GM19468 (cell line): ENCODE data around the gene SAFB.
A peak's percentile ranks its signal among the peaks of the same experiment; 100 is the strongest.
"Not testable (repeated sequence)": the region's sequence is repeated elsewhere in the genome, so short reads cannot be mapped to it uniquely, and the experiment has no call there.

ENCODE experiments used
- ATAC-seq: cut with Tn5 transposase; IDR thresholded peaks from one replicate; pipeline ENCODE4 v1.9.1; 2021; ENCODE audit warnings: mild to moderate bottlenecking, moderate library complexity, moderate number of reproducible peaks; ENCODE audit not compliant: unreplicated experiment; ENCODE audit errors: extremely low read depth

SAFB gene

DNA sequence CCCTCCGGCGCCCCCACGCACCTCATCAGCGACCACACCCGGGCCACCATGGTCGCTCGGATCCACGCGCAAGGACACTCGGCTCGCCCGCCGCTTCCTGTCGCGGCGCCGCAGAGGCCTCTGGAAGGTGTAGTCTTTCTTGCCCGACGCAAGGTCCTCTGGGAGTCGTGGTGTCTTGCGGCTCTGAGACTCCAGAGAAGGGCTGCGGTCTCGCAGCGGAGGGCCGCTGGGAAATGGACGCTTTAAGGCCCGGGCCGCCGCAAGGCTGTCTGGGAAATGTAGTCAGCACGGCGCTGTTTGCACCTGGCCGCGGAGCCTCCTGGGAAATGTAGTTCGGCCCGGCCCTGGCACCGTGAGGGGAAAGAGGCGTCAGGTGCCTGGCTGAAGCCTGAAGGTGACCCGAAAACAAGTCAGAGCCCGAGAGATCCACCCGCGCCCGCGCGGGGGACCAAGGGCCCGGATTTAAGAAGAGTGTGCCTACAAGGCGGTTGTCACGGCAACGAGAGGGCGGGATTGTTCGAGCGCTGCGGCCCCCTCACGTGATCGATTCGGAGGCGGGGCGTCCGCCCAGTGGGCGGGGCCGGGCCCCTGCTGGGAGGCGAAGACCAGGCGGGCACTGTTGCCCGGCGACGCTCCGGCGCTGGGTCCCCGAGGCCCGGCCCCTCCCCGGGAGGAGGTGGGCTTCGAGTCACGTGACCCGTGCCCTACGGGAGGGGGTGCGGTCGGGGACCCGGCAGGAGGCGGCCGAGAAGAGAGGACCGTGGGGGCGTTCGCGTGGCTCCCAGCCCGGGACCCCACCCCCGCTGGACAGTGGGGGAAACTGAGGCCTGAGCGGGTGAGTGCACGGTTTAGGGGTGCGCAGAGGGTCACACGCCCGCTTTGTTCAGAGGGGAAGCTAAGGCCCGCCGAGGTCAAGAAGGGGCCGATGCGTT lies 57.8 kb downstream of the SAFB start, which contains the start of the genes HSD11B1L and MICOS13:
HSD11B1L (plus strand) TSS at position 591 of the 932 bp plus-strand sequence. CDS start 3,806 bp downstream, outside the sequence.
MICOS13 (minus strand) TSS at position 80 of the 932 bp plus-strand sequence; CDS start at position 50, 30 bp downstream.
- ATAC-seq, result peak; percentile 85

DNA sequence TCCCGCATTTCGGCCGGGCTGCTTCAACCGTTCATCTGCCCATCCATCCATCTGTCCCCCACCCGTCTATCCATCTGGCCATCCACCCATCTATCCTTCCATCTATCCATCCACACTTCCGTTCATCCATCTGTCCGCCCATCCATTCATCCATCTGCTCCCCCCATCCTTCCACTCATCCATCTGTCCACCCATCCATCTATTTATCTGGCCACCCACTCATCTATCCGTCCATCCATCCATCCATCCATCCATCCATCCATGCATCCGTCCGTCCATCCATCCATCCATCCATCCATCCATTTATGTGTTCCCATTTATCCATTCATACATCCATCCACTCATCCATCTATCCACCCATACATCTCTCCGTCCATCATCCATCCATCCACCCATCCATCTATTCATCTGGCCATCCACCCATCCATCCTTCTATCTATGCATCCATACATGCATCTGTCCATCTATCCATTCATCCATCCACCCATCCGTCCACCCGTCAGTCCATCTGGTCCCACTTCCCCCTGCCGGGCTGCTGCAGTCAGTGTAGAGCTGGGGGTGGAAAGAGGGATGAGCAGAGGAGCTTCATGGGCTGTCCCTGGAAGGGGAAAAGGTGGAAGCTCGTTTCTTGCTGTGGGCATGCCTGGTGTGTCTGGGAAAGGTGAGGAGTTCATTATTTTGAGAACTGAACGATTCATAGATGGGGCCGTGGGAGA lies 58.7 kb downstream of the SAFB start:
- no peak for ATAC-seq

DNA sequence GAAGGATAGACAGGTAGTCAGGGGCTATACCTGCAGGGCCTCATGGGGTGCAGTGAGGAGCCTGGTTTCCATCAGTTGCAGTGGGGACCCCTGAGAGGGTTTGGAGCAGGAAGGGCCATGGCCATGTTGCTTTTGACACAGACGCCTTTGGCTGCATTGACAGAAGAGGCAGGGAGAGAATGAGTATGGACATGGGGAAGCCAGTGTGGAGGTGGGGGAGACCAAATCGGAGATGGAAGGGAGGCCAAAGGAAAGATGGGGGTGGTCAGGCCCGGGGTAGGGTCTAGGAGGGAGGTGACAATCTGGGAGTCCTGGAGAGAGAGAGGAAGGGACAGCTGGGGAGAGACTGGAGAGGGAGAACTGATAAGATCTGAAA lies 59.2 kb downstream of the SAFB start:
- no peak for ATAC-seq

DNA sequence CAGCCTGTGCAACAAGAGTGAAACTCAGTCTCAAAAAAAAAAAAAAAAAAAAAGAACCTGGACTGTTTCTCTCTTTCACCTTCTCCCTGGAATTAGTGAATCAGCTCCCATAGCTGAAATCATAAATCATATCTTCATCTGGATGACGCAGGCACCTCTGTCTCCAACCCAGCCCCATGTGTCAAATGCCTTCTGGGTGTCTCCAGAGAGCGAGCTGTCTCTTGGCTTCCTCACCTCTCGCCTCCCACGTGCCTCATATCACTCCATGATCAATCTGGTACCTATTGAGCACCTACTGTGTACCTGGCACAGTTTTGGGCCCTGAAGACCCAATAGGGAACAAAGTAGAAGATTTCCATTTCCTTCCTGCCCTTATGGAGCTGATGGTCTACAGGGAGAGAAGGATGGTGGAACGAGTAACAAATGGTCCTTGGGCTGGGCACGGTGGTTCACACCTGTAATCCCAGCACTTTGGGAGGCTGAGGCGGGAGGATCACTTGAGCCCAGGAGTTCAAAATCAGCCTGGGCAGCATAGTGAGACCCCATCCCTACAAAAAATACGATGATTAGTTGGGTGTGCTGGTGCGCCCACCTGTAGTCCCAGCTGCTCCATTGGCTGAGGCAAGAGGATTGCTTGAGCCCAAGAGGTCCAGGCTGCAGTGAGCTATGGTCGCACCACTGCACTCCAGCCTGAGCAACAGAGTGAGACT lies 60.4 kb downstream of the SAFB start:
- no peak for ATAC-seq

DNA sequence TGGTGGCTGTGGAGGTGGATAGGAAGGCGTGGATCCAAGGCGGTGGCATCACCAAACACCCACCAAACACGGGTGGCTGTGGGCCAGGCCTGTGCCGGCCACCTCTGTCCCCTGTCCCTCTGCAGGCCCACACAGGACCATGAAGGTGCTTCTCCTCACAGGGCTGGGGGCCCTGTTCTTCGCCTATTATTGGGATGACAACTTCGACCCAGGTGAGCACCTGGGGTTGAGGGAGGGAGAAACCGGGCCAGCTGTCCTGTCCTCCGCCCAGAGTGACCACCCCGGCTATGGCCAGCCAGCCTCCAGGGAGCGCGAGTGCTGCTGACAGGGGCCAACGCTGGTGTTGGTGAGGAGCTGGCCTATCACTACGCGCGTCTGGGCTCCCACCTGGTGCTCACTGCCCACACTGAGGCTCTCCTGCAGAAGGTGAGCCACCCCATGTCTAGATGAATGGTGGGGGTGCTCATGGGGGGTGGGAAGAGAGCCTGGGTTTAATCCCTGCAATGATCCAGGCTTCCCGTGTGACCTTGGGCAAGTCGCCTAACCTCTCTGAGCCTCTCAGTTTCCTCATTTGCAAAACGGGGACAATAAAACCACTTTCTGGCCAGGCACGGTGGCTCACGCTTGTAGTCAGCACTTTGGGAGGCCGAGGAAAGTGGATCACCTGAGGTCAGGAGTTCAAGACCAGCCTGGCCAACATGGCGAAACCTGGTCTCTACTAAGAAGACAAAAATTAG lies 62.0 kb downstream of the SAFB start:
- ATAC-seq, result no peak

DNA sequence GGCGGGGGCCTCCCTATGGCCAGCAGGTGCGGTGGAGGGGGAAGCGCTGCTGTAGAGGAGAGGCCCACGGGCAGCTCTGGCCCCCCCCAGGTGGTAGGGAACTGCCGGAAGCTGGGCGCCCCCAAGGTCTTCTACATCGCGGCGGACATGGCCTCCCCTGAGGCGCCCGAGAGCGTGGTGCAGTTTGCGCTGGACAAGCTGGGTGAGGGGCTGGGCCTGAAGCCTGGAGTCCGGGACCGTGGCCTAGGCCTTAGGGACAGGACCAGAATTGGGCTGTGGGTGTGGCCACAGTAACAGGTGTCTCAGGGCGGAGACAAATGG lies 63.4 kb downstream of the SAFB start:
- ATAC-seq, result peak; percentile 6

DNA sequence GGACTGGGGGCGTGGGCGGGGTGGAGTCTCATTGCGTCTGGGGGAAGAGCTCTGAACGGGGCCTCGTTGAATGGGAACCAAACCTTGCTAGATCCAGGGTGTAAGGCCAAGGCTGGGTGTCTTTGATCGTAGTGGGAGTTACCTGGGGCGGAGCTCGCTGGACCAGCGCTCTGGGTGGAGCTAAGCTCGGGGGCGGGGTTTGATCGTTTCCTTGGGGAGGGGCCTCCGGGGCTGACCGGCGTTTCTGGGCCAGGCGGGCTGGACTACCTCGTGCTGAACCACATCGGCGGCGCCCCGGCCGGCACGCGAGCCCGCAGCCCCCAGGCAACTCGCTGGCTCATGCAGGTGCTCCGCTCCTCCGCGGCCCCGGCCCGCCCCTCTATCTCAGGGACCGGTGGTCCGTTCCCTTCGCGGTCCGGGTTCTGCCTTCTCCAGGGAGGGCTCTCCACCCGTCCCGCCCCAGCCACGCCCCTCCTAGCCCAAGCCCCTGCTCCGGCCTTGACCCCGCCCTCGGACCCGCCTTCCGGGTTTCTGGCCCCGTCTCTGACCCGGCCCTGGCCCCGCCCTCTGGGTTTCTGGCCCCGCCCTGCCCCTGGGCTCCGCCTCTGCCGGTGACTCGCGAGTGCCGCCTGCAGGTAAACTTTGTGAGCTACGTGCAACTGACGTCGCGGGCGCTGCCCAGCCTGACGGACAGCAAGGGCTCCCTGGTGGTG lies 63.9 kb downstream of the SAFB start:
- ATAC-seq, result peak; percentile 29

DNA sequence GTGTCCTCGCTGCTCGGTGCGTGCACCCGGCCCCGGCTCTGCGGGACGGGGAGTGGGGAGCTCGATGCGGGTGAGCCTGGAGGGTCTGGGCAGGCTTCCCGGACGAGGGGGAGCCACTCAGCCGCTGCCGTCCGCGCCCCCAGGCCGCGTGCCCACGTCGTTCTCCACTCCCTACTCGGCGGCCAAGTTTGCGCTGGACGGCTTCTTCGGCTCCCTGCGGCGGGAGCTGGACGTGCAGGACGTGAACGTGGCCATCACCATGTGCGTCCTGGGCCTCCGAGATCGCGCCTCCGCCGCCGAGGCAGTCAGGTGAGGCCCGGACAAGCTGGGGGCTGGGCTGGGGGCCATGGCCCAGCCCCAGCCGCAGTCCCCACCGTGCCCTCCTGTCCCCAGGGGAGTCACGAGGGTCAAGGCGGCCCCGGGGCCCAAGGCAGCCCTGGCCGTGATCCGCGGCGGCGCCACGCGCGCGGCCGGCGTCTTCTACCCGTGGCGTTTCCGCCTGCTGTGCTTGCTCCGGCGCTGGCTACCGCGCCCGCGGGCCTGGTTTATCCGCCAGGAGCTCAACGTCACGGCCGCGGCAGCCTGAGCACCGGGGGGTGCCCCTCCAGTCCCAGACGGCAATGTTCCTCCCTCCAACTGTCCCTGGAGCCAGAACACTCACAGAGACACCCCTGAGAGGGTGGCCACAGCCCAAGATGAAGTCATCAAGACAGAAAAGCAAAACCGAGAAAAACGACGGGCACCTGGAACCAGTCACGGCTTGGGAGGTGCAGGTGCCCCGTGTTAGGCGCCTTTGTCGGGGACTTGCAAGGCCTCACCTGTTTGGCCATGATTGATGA lies 64.7 kb downstream of the SAFB start:
- ATAC-seq, result no peak

DNA sequence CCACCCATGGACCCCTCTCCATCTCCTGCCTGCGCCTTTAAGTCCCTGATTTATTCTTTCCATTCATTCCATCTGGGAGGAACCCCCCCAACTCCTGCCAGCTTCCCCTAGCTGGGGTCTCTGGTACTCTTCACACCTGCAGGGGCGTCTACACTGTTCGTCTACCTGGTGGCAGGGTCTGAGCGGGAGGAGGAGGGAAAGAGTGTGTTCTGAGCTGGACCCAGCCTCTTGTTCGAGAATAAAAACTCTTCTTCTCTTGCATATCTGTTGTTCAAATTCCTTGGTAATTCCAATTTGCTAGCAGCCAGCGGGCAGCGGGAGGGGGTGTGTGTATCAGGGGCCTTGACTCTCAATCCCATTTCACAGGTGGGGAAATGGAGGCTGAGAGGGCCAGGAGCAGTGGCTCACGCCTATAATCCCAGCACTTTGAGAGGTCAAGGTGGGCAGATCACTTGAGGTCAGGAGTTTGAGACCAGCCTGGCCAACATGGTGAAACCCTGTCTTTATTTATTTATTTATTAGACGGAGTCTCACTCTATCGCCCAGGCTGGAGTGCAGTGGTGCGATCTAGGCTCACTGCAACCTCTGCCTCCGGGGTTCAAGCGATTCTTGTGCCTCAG lies 65.5 kb downstream of the SAFB start:
- not testable (repeated sequence) for ATAC-seq

DNA sequence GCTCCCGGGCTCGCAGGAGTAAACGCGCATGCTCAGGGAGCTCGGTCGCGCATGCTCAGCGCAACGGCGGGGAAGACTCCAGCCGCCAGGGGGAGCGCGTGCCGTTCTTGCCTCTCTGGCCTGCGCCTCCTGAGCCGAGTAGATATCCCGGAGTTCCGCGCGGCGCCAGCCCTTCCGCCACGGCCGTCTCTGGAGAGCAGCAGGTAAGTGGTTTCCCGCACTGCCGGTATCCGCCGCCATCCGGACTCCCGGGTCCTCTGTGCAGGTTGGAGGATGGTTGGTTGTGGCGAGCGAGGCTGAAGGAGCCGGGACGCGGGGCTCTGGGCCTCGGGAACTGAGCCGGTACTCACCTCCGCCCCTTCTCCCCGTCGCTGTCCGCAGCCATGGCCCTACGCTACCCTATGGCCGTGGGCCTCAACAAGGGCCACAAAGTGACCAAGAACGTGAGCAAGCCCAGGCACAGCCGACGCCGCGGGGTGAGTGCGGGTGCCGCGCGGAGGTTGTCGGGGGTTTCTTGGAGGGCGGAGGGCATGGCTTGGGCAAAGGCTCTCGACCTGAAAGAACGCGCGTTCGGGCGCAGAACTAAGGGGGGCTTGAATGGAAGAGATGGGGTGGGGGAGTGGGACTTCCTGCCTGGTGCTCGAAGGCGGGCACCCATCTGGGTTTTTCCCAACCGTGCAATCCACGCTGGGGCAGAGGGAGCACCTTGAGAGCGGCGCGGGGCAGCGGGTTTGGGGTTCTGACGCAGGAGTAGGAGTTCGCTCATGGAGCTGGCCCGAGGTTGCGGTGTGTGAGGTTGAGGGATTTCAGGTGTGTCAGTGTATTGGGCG lies 67.5 kb downstream of the SAFB start, which contains the start of gene RPL36:
RPL36 (plus strand) TSS at position 171 of the 830 bp plus-strand sequence; CDS start at position 384, 213 bp downstream.
- peak; percentile 46 for ATAC-seq

DNA sequence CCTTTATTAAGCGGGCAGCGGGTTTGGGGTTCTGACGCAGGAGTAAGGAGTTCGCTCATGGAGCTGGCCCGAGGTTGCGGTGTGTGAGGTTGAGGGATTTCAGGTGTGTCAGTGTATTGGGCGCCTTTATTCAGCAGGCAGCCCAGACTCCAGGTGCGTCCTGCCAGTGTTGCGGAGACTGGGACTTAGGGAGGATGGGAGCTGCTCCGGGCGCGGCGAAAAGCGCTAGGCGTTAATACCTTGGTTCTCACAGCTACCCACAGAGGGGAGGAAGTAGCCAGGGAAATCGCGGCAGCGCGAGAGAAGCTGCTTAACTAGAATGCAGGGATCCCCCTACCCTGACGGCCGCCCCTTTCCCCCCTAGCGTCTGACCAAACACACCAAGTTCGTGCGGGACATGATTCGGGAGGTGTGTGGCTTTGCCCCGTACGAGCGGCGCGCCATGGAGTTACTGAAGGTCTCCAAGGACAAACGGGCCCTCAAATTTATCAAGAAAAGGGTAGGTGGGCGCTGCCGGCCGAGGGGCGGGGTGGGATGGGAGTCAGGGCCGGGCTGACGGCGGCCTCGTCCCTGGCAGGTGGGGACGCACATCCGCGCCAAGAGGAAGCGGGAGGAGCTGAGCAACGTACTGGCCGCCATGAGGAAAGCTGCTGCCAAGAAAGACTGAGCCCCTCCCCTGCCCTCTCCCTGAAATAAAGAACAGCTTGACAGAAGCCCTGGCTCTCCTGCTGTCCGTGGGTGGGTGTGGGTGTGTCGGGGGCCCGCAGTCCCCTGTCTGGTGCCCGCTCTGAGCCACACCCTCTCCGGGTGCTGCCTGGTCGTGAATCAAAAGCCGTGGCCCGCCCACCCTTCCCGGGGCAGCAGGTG lies 68.3 kb downstream of the SAFB start:
- ATAC-seq, result no peak

DNA sequence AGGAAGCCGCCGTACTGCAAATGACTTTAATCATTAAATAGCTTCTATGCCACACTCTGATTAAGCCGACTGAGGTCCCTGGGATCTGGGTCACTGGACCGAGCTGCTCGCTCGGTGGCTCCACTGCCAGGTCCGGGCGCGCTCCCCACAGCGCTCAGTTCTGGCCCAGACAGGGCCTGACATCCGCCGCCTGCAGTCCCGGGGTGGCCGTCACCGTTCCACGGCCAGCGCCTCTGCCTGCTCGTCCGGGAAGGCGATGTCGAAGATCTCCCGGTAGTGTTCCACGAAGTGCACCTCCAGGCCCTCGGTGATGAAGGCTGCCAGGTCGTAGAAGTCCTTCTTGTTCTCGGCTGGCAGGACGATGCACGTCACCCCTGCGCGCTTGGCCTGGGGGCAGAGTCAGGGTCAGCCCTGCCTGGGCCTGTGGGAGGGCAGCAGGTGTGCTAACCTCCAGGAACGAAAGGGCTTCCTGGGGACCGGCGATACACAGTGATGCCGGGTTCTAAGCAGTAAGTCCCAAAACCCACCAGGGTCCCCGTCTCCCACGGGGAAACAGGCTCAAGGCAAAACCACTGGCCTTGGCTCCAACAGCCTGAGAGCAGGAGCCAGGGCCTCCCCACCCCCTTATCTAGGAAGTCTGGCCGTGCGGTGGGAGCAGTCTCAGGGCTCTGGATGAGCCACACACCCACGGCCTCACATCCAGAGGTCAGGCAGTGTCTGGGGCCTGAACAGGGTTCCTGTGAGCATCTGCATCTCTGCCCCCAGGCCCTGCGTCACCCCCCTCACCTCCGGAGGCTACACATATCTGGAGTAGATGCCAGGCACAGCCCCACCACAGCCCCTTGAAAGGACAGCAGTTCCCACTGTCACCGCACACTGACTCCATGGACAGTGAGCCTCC lies 69.2 kb downstream of the SAFB start:
- no peak for ATAC-seq

DNA sequence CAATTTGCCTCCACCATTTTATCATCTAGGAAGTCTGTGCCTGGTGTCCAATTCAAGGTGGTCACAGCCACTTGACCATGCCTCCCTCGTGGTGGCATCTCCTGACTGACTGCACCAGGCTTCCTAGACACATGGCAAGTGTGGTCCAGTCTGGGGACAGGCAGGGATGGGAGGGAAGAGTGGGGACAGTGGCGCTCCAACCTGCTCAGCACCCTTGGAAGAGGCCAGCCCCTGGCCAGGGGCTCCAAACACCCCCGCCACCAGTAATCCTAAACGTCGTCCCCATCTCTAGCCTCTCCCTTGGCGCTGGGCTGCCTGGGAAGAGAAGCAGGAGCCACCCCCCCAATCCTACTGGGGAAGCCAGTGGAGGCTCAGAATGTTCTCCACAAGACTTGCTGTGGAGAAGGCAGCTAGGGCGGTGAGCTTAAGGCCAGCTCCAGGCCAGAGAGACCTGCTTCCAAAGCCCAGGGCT lies 69.9 kb downstream of the SAFB start:
- no peak for ATAC-seq

DNA sequence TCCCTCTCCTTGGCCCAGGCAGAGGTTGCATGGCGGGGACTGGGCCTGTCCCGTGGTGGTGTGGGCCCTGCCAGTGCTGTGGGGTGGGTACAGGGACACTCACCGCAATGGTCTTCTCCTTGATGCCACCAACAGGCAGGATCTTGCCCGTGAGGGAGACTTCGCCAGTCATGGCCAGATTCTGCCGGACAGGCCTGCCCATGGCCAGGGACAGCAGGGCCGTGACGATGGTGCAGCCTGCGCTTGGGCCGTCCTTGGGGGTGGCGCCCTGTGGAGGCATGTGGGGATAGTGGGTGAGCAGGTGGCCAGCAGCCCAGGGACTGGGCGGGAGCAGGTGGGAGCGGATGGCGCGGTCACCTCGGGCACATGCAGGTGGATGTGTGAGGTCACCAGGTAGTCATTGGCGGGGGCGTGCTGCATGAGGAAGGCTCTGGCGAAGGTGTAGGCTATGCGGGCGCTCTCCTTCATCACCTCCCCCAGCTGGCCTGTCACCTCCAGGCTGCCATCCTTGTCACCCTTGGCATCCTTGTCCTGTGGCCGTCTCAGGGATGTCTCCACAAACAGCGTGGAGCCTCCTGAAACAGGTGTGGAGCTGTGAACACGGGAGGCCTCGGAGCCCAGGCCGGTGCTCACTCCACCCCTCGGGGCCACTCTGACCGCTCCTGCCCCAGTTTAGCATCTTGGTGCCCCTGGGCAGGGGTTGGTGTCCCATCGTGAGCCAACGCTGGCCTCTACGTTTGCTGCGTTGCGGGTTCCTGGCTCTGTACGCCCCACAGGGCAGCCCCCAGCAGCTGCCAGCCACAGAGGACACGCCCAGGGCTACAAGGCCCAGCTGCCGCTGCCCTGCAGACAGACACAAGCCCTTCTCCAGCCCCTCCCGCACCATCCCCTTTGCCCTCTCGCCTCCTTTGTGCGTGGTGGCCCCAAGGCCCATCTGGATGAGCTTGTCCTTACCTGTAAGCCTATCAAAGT lies 70.6 kb downstream of the SAFB start:
- ATAC-seq, result no peak
